CD14-positive monocyte (primary cell): Measurements from ENCODE around the gene C7orf25. TPM values are rescaled to one million over a fixed set of nuclear protein-coding genes. Genes with fewer than 3 reads are reported as not detected.

Experiments
- DNase-seq, 3 donors: peaks; one replicate each; pipeline ENCODE4 v3.0.0-alpha.2; 2011 to 2022
- H2AFZ ChIP-seq: 2 replicates; pipeline ENCODE4 v1.6.0; 2012; ENCODE audit warnings: mild to moderate bottlenecking, low read depth, low read length, inconsistent platforms; ENCODE audit not compliant: insufficient read depth, poor library complexity, severe bottlenecking
- H3K27ac ChIP-seq, 2 donors: 1 replicate in 1 of 2; 2 replicates in 1 of 2; pipeline ENCODE4 v1.5.1; 2012 to 2013; ENCODE audit warnings: low read length in 2 of 2, control low read depth in 1 of 2, inconsistent platforms in 1 of 2, low read depth in 1 of 2, mild to moderate bottlenecking in 1 of 2
- H3K27me3 ChIP-seq, 2 donors: one replicate each; pipeline versions ENCODE4 v1.6.0 to v1.6.1; 2011 to 2013; ENCODE audit warnings: low read length in 2 of 2; ENCODE audit not compliant: control insufficient read depth in 2 of 2, insufficient read depth in 2 of 2
- H3K36me3 ChIP-seq, 2 donors: replicated peaks in 1 of 2; 1 replicate in 1 of 2; 2 replicates in 1 of 2; pipeline versions ENCODE4 v1.5.1 to v1.6.1; 2012 to 2013; ENCODE audit warnings: low read length in 2 of 2, control low read depth in 1 of 2, inconsistent platforms in 1 of 2, mild to moderate bottlenecking in 1 of 2; ENCODE audit not compliant: insufficient read depth in 2 of 2, control insufficient read depth in 1 of 2
- H3K4me1 ChIP-seq, 2 donors: 1 replicate in 1 of 2; 2 replicates in 1 of 2; pipeline versions ENCODE4 v1.5.1 to v1.6.1; 2012 to 2013; ENCODE audit warnings: low read length in 2 of 2, control low read depth in 1 of 2, inconsistent platforms in 1 of 2, mild to moderate bottlenecking in 1 of 2, moderate library complexity in 1 of 2; ENCODE audit not compliant: insufficient read depth in 2 of 2, control insufficient read depth in 1 of 2
- H3K4me2 ChIP-seq: replicated peaks from 2 replicates; pipeline ENCODE3; 2012; ENCODE audit warnings: low read length, moderate library complexity, mild to moderate bottlenecking; ENCODE audit not compliant: poor library complexity, severe bottlenecking; ENCODE audit errors: extremely low read depth
- H3K4me3 ChIP-seq, 3 experiments: fragments of 200-600 bp in 1 of 3; sonication (generic) in 1 of 3; replicated peaks in 1 of 3; 1 replicate in 2 of 3; 2 replicates in 1 of 3; pipeline ENCODE4 v1.5.1; 2011 to 2013; ENCODE audit warnings: low read length in 3 of 3, mild to moderate bottlenecking in 3 of 3, control low read depth in 2 of 3, low read depth in 2 of 3, inconsistent platforms in 1 of 3, moderate library complexity in 1 of 3
- H3K79me2 ChIP-seq: 2 replicates; pipeline ENCODE4 v1.6.0; 2012; ENCODE audit warnings: mild to moderate bottlenecking, control low read depth, inconsistent platforms, low read length, moderate library complexity; ENCODE audit not compliant: insufficient read depth
- H3K9ac ChIP-seq: 2 replicates; pipeline ENCODE4 v1.6.0; 2017; ENCODE audit warnings: low read length, mild to moderate bottlenecking; ENCODE audit not compliant: insufficient read depth, poor library complexity, severe bottlenecking
- H3K9me3 ChIP-seq, 2 donors: replicated peaks in 1 of 2; 1 replicate in 1 of 2; 2 replicates in 1 of 2; pipeline versions ENCODE4 v1.5.1 to v1.6.1; 2012 to 2013; ENCODE audit warnings: low read length in 2 of 2, control low read depth in 1 of 2; ENCODE audit not compliant: control insufficient read depth in 1 of 2, insufficient read depth in 1 of 2
- H4K20me1 ChIP-seq: 2 replicates; pipeline ENCODE4 v1.6.0; 2012; ENCODE audit warnings: mild to moderate bottlenecking, low read length, control low read depth, moderate library complexity; ENCODE audit not compliant: insufficient read depth
- H3K27ac Mint-ChIP-seq, 7 donors: one replicate each; pipeline ENCODE4 v1.8.0; 2020; ENCODE audit warnings: mild to moderate bottlenecking in 7 of 7, mixed read lengths in 7 of 7, moderate library complexity in 6 of 7, inconsistent platforms in 2 of 7
- H3K27me3 Mint-ChIP-seq, 3 donors: one replicate each; pipeline ENCODE4 v1.8.0; 2021 to 2022; ENCODE audit warnings: low read depth in 3 of 3, mild to moderate bottlenecking in 3 of 3, mixed read lengths in 3 of 3, moderate library complexity in 3 of 3, inconsistent platforms in 1 of 3
- H3K36me3 Mint-ChIP-seq, 2 donors: one replicate each; pipeline ENCODE4 v1.8.0; 2020; ENCODE audit warnings: mixed read lengths in 2 of 2, inconsistent platforms in 1 of 2, mild to moderate bottlenecking in 1 of 2
- H3K4me1 Mint-ChIP-seq: one replicate; pipeline ENCODE4 v1.8.0; 2020; ENCODE audit warnings: mild to moderate bottlenecking, mixed read lengths
- H3K4me3 Mint-ChIP-seq, 2 donors: one replicate each; pipeline ENCODE4 v1.8.0; 2020; ENCODE audit warnings: mild to moderate bottlenecking in 2 of 2, mixed read lengths in 2 of 2, moderate library complexity in 1 of 2
- H3K9me3 Mint-ChIP-seq, 7 donors: one replicate each; pipeline ENCODE4 v1.8.0; 2020 to 2022; ENCODE audit warnings: mixed read lengths in 7 of 7, mild to moderate bottlenecking in 6 of 7, moderate library complexity in 6 of 7, inconsistent platforms in 2 of 7
- WGBS: methylation state at CpG from one replicate; pipeline ENCODE4 v1.1.5; 2013; ENCODE audit warnings: missing lambda C conversion rate; ENCODE audit not compliant: insufficient coverage; 5-methylcytosine and 5-hydroxymethylcytosine counted together
- intact Hi-C, 2 donors: fragments of 100-400 bp; cut with micrococcal nuclease; formaldehyde crosslinking; loops; one replicate each; pipeline versions ENCODE4 v1.15.0 to v1.15.1; 2023
- polyA plus RNA-seq, 3 donors: library from polyadenylated mRNA; depleted of rRNA in 1 of 3; unstranded in 2 of 3; stranded (reverse) in 1 of 3; fragments of 300-500 nt in 2 of 3; fragments of >200 nt in 1 of 3; fragmentation: Illumina TruSeq in 2 of 3; gene quantifications; 1 replicate in 2 of 3; 2 replicates in 1 of 3; pipeline ENCODE4 v1.2.3, GENCODE V29; 2012 to 2021
- TF ChIP-seq, protein P1 (sequence below): fragments of 200-600 bp; IDR thresholded peaks from one replicate; pipeline ENCODE4 v1.8.0; 2022; ENCODE audit warnings: antibody characterized with exemption, mild to moderate bottlenecking

C7orf25 gene
- polyA plus RNA-seq, 3 donors, result 0.96 to 2.6 (median 2.5) TPM

DNA sequence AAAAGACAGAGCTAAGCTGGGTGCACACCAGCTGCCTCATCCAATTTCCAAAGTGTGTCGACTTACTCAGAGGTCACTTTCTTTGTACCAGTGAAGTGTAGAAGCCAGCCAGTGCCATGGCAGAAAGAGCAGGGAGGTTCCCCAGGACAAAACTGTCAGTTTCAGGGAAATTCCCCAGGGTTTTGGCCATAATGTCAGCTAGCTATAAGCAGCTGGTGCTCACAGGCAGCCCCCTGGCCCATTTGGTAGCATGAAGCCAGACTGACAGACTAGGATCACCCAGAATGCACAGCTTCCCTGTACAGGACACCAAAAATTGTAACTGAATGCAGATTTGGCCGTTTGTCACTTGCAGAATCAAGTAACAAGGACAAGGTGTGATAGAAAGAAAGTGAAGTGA lies 48.9 kb upstream of the C7orf25 start:
- no peak overlapping the region for H3K27ac Mint-ChIP-seq
- peaks cover 0 to 7% (median 4%) of the 10 kb centered on the region in 3 donors for H3K27me3 Mint-ChIP-seq
- DNase-seq, result no peak
- WGBS, result 39% methylated on average over 2 of the region's 2 CpGs
- Histone ChIP-seq H3K27ac (no peak overlapping the region), H3K36me3 (no peaks in the 10 kb centered on the region), H3K9me3 (peaks cover 0 to 4% of the 10 kb centered on the region in 2 donors), H3K79me2 (no peaks in the 10 kb centered on the region), H3K27me3 (no peaks in the 10 kb centered on the region), H4K20me1 (no peaks in the 10 kb centered on the region), H2AFZ (no peak overlapping the region), H3K4me3 (no peak overlapping the region), H3K4me1 (no peaks in the 10 kb centered on the region), H3K4me2 (no peak overlapping the region), H3K9ac (no peak overlapping the region)
- no peaks in the 10 kb centered on the region for H3K4me1 Mint-ChIP-seq
- no peaks in the 10 kb centered on the region for H3K36me3 Mint-ChIP-seq
- peaks cover 2 to 11% (median 8%) of the 10 kb centered on the region in 7 donors for H3K9me3 Mint-ChIP-seq
- TF ChIP-seq, protein P1, sequence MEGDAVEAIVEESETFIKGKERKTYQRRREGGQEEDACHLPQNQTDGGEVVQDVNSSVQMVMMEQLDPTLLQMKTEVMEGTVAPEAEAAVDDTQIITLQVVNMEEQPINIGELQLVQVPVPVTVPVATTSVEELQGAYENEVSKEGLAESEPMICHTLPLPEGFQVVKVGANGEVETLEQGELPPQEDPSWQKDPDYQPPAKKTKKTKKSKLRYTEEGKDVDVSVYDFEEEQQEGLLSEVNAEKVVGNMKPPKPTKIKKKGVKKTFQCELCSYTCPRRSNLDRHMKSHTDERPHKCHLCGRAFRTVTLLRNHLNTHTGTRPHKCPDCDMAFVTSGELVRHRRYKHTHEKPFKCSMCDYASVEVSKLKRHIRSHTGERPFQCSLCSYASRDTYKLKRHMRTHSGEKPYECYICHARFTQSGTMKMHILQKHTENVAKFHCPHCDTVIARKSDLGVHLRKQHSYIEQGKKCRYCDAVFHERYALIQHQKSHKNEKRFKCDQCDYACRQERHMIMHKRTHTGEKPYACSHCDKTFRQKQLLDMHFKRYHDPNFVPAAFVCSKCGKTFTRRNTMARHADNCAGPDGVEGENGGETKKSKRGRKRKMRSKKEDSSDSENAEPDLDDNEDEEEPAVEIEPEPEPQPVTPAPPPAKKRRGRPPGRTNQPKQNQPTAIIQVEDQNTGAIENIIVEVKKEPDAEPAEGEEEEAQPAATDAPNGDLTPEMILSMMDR, result no peak
- no peak overlapping the region for H3K4me3 Mint-ChIP-seq
- intact Hi-C loops, result no loop called here

GRCh38 chr7:42959549-42959948 lies 47.7 kb upstream of the C7orf25 start:
- WGBS, result no CpG with 5 or more reads among the region's 2 CpGs
- peaks cover 0 to 4% of the 10 kb centered on the region in 2 donors for H3K9me3 ChIP-seq
- no peak overlapping the region for H3K4me2 ChIP-seq
- no peaks in the 10 kb centered on the region for H3K27me3 ChIP-seq
- intact Hi-C loops, result no loop called here
- no peak overlapping the region for H2AFZ ChIP-seq
- H3K4me1 ChIP-seq, result no peaks in the 10 kb centered on the region
- H3K79me2 ChIP-seq, result no peaks in the 10 kb centered on the region
- H3K4me3 ChIP-seq, result no peak overlapping the region
- Mint-ChIP-seq H3K4me3 (no peak overlapping the region), H3K27ac (no peak overlapping the region), H3K9me3 (peaks cover 2 to 14% (median 9%) of the 10 kb centered on the region in 7 donors), H3K4me1 (no peaks in the 10 kb centered on the region), H3K27me3 (peaks cover 0 to 4% (median 4%) of the 10 kb centered on the region in 3 donors), H3K36me3 (no peaks in the 10 kb centered on the region)
- no peak overlapping the region for H3K9ac ChIP-seq
- no peaks in the 10 kb centered on the region for H3K36me3 ChIP-seq
- no peaks in the 10 kb centered on the region for H4K20me1 ChIP-seq
- no peak for DNase-seq
- TF ChIP-seq, protein P1, result no peak
- no peak overlapping the region for H3K27ac ChIP-seq
